Left lung (tissue), 10 donors: Measurements from ENCODE around the gene USP32. TPM values are rescaled to one million over a fixed set of nuclear protein-coding genes. Genes with fewer than 3 reads are reported as not detected.
A peak's percentile ranks its signal among the peaks of the same experiment; 100 is the strongest.

Experiments
- ATAC-seq: fragments of 200-7000 bp; cut with Tn5 transposase; one replicate; pipeline ENCODE4 v1.9.1; 2020; ENCODE audit warnings: moderate library complexity
- DNase-seq, 4 donors: peaks; one replicate each; pipeline ENCODE4 v3.0.0-alpha.2; 2013 to 2020
- H3K27ac ChIP-seq, 2 donors: fragments of 200-600 bp; sonication (generic) in 1 of 2; one replicate each; pipeline versions ENCODE4 v1.5.0 to v1.8.0; 2020 to 2021
- H3K27me3 ChIP-seq, 2 donors: fragments of 200-600 bp; sonication (generic) in 1 of 2; one replicate each; pipeline versions ENCODE4 v1.5.0 to v1.8.0; 2020 to 2021
- H3K36me3 ChIP-seq, 2 donors: fragments of 200-600 bp; sonication (generic) in 1 of 2; one replicate each; pipeline versions ENCODE4 v1.5.0 to v1.8.0; 2020 to 2021
- H3K4me1 ChIP-seq, 2 donors: fragments of 200-600 bp; one replicate each; pipeline ENCODE4 v1.8.0; 2021
- H3K4me3 ChIP-seq, 2 donors: fragments of 200-600 bp; sonication (generic) in 1 of 2; one replicate each; pipeline versions ENCODE4 v1.5.0 to v1.8.0; 2020 to 2021; ENCODE audit warnings: mild to moderate bottlenecking in 1 of 2
- H3K9me3 ChIP-seq, 2 donors: fragments of 200-600 bp; sonication (generic) in 1 of 2; one replicate each; pipeline versions ENCODE4 v1.5.0 to v1.8.0; 2020 to 2021
- CTCF ChIP-seq, 2 donors: fragments of 200-600 bp; sonication (generic) in 1 of 2; IDR thresholded peaks; one replicate each; pipeline versions ENCODE4 v1.5.0 to v1.8.0; 2021; ENCODE audit warnings: antibody characterized with exemption in 2 of 2
- intact Hi-C, 2 donors: fragments of 100-400 bp; cut with DNase I; formaldehyde crosslinking; loops; one replicate each; pipeline versions ENCODE4 v1.11.2 to v1.14.2; 2022
- polyA plus RNA-seq, 6 donors: library from polyadenylated mRNA; unstranded; fragments of 120-200 nt; gene quantifications; one replicate each; pipeline ENCODE4 v1.2.1, GENCODE V29; 2013; ENCODE audit not compliant: insufficient read length in 6 of 6
- total RNA-seq, 2 donors: library from RNA; stranded (reverse); fragmentation: NEBNext Ultra II Directional; extraction: Animal tissue kit (Norgen Biotek cat#: 25700); gene quantifications; one replicate each; pipeline ENCODE4 v1.2.1, GENCODE V29; 2021
- donor health status: DM: no; HTN: yes; CAD: no.
- donor health status: DM: no; HTN: no; CAD: no.

Gene USP32
- total and polyA plus RNA-seq, 8 donors, result 30.7 to 73.2 (median 37.7) TPM

GRCh38 chr17:60278237-60278636, 113.7 kb downstream of the USP32 start:
- no peak overlapping the region for H3K4me3 ChIP-seq
- ATAC-seq (no peak), DNase-seq (no peak)
- no peak for TF ChIP-seq CTCF (IDR thresholded peaks at IDR 0.05)
- peaks cover 0 to 9% of the 10 kb centered on the region in 2 donors for H3K36me3 ChIP-seq
- no peaks in the 10 kb centered on the region for H3K4me1 ChIP-seq
- no peaks in the 10 kb centered on the region for H3K27me3 ChIP-seq
- no peaks in the 10 kb centered on the region for H3K9me3 ChIP-seq
- intact Hi-C loops, result no loop called here
- H3K27ac ChIP-seq, result no peak overlapping the region

GRCh38 chr17:60277258-60277657, 114.7 kb downstream of the USP32 start:
- Histone ChIP-seq H3K4me3 (no peak overlapping the region), H3K9me3 (no peaks in the 10 kb centered on the region), H3K27me3 (no peaks in the 10 kb centered on the region), H3K4me1 (no peaks in the 10 kb centered on the region), H3K36me3 (peaks cover 0 to 9% of the 10 kb centered on the region in 2 donors), H3K27ac (no peak overlapping the region)
- no peak for TF ChIP-seq CTCF (IDR thresholded peaks at IDR 0.05)
- DNase-seq (peak in 2 of 4 donors; percentile 9 to 16), ATAC-seq (no peak)
- intact Hi-C loops, result no loop called here

GRCh38 chr17:60269417-60269816, 122.5 kb downstream of the USP32 start:
- H3K4me3 ChIP-seq, result no peak overlapping the region

GRCh38 chr17:60260540-60260939, 131.4 kb downstream of the USP32 start:
- intact Hi-C loops, result no loop called here
- DNase-seq, result no peak
- no peak overlapping the region for H3K27ac ChIP-seq
- no peaks in the 10 kb centered on the region for H3K4me1 ChIP-seq
- no peak for TF ChIP-seq CTCF (IDR thresholded peaks at IDR 0.05)
- ATAC-seq, result no peak
- no peak overlapping the region for H3K4me3 ChIP-seq
- H3K36me3 ChIP-seq, result peaks cover 0 to 70% of the 10 kb centered on the region in 2 donors
- H3K27me3 ChIP-seq, result no peaks in the 10 kb centered on the region
- H3K9me3 ChIP-seq, result no peaks in the 10 kb centered on the region

More at GRCh38 chr17:60269417-60269816, 122.5 kb downstream of the USP32 start:
- TF ChIP-seq CTCF (IDR thresholded peaks at IDR 0.05), result no peak
- ATAC-seq (no peak), DNase-seq (no peak)
- Histone ChIP-seq H3K4me1 (no peaks in the 10 kb centered on the region), H3K36me3 (peaks cover 0 to 60% of the 10 kb centered on the region in 2 donors), H3K9me3 (no peaks in the 10 kb centered on the region), H3K27me3 (no peaks in the 10 kb centered on the region), H3K27ac (no peak overlapping the region)
- intact Hi-C loops, result no loop called here

GRCh38 chr17:60258313-60258712, 133.6 kb downstream of the USP32 start:
- peaks cover 0 to 68% of the 10 kb centered on the region in 2 donors for H3K36me3 ChIP-seq
- H3K4me3 ChIP-seq, result no peak overlapping the region
- no peak for TF ChIP-seq CTCF (IDR thresholded peaks at IDR 0.05)

More at GRCh38 chr17:60258313-60258712, 133.6 kb downstream of the USP32 start:
- no peak overlapping the region for H3K27ac ChIP-seq
- H3K27me3 ChIP-seq, result no peaks in the 10 kb centered on the region
- DNase-seq (no peak), ATAC-seq (no peak)
- intact Hi-C loops, result no loop called here
- no peaks in the 10 kb centered on the region for H3K9me3 ChIP-seq
- no peaks in the 10 kb centered on the region for H3K4me1 ChIP-seq
